HG03432 (cell line): ENCODE results near the gene MRPL20.
"Not testable (repeated sequence)": the region's sequence is repeated elsewhere in the genome, so short reads cannot be mapped to it uniquely, and the experiment has no call there.

Experiments
- ATAC-seq: cut with Tn5 transposase; IDR thresholded peaks from one replicate; pipeline ENCODE4 v1.9.1; 2021; ENCODE audit warnings: mild to moderate bottlenecking, moderate library complexity; ENCODE audit not compliant: unreplicated experiment

MRPL20 gene

DNA sequence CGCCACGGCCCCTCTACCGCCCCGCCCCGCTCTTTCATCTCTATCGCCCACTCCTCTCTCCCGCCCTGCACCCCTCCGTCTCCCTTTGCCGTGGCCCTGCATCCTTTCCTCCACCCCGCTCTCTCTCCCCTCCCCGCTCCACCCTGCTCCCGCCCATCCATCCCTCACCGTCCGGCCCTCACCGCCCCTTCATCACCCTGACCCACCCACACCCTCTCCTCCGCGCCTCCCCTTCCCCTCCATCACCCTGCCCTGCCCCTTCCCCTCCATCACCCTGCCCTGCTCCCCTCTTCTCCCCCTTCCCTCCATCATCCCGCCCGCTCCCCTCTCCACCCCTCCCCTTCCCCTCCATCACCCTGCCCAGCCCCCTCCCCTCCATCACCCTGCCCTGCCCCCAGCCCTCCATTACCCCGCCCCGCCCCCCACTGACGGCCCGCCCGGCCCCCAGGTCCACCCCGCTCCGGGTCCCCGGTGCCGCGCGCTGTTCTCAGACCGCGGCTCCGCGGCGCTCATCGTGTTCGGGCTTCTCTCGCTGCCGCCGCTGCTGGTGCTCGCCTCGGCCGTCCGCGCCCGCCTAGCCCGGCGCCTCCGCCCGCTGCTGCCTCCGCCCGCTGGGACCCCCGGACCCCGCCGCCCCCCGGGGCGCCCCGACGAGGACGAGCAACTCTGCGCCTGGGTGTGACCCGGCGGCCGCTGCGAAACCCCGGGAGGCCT lies 20.2 kb upstream of the MRPL20 start:
- ATAC-seq = no peak

DNA sequence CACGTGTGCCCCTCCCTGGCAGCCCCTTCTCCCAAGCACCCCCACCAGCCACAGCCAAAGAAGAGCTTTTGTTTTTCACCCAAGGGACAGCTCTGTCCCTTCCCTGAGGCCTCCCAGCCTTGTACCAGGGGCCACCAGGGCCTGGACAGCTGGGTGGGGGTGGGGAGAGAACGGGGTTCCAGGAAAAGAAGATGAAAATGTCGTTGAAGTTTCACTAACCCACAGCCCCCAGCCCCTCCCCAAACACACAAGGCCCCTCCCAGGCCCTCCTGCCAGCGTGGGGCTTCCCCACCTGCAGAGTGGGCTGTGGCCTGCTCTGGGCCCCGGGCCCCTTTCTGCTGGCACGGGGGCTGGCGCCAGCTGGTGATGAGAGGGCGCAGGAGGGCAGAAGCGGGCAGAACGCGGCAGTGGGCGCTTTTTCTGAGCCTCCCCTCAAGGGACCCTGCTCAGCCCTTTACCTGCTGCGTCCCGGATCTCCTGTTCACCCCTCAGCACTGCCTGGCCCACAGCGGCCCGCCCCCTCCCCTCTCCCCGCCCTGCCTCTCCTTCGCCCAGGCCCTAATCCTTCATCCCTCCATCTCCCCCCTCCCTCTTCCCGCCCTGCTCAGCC lies 19.5 kb upstream of the MRPL20 start:
- no peak for ATAC-seq

DNA sequence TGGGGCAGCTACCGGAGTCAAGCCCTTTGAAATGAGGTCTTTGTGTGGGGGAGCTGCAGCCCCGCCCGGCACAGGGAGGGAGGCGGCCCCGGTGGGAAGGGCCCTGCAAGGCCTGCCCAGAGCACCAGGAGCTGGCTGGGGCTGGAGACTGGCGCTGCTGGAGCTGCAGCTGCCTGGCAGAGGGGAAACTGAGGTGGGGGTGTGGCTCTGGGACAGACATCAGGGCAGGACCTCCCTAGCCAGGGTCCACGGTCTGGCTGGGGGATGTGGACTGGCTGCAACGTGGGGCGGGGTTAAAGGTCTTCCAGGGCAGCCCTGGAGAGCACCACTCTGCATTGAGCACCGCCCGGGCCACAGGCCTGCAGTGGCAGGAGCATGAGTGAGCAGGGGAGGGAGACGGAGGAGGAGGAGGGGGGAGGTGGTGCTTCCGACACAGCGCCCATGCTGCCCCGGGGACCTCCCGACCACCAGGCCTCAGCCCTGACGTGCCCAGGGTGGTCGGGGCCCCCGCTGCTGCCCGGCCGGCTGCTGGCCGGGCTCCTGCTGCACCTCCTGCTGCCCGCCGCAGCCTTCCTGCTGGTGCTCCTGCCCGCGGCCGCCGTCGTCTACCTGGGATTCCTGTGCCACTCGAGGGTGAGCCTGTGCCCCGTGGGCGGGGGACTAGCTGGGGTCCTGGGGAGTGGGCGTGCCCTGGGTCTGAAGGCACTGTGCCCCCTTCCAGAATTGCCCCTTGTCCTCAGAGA lies 18.8 kb upstream of the MRPL20 start:
- no peak for ATAC-seq

DNA sequence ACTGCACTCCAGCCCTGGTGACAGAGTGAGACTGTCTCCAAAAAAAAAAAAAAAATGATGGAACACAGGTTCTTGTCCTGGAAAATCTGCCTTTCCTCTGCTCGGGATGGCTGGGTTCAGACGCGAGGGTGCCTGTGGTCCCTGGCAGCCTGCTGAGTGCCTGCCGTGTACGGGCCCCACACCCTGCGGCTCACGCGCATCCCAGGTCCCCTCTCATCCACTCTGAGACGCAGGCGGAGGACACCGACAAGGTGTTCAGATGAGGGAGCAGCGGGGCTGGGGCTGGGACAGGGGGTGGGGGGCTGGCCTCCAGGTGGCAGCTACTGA lies 18.3 kb upstream of the MRPL20 start:
- no peak for ATAC-seq

DNA sequence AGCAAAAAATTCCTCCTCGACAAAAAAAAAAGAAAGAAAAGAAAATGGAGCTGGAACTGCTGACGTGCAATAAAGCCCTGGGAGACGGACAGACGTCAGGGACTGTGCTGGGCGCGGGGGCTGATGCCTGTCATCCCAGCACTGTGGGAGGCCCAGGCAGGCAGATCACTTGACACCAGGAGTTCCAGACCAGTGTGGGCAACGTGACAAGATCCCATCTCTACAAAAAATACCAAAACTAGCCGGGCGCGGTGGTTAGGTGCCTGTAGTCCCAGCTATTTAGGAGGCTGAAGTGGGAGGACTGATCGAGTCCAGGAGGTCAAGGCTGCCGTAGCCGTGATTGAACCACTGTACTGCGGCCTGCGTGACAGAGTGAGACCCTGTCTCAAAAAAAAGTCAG lies 17.6 kb upstream of the MRPL20 start:
- ATAC-seq = no peak

DNA sequence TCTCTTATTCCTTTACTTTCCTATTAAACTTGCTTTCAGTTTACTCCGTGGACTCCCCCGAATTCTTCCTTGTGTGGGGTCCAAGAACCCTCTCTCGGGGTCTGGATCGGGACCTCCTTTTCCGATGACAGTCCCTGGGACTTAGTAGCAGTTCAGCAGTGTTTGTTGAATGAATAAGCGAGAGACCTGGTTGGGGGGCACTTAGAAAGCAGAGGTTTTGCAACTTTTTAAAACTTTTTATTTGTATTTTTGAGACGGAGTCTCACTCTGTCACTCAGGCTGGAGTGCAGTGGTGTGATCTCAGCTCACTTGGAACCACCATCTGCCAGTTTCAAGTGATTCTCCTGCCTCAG lies 16.1 kb upstream of the MRPL20 start:
- ATAC-seq = no peak

DNA sequence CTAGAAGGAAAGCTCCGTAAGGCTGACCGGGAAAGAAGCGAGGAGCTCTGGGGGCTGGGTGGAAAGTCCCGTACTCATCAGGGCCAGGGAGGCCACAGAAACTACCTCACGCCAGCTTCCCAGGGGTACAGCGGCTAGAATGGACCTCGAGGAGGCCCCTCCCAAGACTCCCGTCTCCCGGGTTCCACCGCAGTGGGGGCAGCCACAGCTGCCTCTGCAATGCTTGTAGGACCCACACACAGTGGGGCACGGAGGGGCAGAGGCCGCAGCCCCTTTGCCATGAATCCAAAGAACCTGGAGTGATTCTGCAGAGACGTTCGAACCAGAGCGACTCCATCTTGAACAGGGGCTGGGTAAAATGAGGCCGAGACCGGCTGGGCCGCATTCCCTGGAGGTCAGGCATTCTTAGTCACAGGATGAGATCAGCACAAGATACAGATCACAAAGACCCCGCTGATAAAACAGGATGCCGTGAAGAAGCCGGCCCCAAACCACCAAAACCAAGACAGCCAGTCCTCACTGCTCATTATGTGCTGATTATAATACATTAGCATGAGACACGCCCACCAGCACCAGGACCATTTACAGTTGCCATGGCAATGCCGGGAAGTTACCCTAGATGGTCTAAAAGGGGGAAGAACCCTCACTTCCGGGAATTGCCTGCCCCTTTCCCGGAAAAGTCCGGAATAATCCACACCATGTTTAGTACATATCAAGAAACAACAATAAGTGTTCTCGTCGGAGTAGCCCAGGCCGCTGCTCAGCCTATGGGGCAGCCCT lies 15.6 kb upstream of the MRPL20 start:
- ATAC-seq = no peak

DNA sequence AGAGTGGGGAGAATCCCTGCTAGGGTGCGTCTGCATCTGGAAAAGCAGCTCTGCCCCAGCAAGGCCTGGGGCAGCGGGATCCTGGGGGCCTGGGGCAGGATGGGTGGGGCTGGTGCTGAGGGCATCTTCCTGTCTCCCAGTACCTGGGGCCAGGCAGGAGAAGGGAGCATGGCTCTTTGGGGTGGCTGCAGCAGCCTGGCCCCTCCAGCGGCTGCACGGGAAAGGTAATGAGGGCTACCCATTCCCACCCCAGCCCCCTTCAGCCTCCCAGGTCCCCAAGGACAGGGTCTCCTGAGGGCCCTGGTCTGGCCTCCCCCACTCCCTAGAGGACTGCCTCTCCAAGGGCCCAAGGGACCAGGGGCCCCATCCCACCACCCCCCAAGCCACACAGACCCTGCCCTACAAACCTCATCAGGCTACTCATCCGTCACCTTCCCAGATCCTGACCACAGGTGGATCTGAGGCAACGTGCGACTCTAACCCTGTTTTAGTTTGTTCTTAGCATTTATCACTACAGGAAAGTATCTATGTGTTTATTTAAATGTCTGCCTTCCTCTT lies 14.9 kb upstream of the MRPL20 start:
- no peak for ATAC-seq

DNA sequence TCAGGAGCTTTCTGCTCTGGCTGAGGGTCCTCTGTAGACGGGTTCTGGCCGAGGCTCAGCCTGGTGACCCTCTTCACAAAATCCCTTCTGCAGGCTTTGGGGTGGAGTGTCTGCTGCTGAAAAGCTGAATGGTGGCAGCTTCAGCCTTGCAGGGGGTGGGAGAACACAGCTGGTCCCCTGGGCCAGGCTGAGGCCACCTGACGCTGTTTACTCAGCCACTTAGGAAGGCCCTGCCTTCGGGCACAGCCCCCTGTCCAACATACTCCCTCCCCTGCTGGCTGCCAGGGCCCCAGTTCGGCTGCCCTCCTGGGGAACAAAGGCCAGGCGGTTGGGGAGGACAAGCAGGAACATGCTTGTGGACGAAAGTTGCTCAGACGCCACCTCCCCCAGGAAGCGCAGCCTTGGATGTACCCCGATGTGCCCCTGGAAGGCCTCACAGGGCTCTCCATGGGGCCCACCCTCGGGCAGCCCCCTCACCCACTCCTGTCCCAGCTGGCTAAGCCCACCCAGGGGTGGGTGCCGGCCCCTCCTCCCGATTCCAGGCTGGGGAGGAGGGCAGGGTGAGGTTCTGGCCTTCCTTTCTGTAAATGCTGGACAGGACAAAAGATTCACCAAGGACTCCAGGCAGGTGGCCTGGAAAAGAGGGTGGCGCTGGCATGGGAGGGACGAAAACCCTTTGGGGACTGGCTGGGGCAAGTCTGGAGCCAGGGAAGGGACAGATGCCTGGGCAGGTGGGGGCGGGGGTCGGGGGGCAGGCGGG lies 14.2 kb upstream of the MRPL20 start, which contains the start of gene ANKRD65:
Gene ANKRD65 (minus strand): TSS at position 130 of the 760 bp plus-strand sequence. CDS start 271 bp downstream, outside the sequence.
- ATAC-seq = no peak

DNA sequence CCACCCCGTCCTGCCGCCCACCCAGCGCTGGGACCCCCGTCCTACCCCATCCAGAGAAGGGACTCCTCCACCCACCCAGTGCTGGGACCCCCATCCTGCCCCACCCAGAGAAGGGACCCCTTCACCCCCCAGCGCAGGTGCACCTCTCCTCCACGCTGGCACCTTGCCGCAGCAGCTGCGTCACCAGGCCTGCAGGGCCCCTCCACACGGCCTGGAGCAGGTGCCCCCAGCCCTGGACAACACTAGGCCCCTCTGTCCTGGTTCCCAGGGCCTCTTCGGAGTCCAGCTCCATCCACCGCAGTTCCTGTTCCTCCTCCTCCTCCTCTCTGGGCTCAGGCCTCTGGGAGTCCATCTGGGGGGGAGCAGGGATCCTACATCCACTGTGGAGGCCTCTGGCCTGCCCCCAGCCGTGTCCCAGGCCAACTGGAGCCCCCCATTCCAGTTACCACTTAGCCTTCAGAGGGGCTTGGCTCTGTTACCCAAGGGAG lies 13.6 kb upstream of the MRPL20 start:
- no peak for ATAC-seq

DNA sequence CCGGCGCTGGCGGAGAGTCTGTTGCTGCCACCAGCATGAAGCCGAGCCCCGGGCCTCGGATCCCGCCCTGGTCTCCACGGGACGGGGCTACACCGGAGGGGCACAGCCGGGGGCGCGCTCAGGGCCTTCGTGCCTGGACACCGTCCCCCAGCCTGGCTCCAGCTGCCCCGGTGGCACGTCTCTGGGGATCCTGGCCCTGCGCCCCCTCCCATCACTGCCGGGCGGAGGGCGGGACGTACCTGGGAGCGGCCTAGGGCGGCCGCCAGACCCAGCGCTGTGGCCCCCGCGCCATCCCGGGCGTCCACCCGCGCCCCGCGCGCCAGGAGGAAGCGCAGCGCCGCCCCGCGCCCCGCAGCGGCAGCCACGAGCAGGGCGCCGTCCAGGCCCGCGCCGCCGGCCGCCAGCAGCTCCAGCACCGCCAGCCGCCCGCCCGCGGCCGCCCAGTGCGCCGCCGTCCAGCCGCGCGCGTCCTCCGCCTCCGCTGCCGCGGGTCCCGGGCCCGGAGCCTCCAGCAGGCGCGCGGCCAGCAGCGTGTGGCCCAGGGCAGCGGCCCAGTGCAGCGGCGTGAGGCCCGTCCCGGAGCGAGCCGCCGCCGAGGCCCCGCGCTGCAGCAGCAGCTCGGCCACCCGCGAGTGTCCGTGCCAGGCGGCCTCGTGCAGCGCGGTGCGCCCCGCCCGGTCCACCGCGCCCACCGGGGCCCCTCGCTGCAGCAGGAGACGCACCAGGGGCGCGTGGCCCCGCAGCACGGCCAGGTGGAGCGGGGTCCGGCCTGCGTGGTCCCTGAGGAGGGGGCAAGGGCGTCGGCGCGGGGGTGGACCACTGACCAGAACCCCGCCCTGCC lies 12.9 kb upstream of the MRPL20 start:
- no peak for ATAC-seq

DNA sequence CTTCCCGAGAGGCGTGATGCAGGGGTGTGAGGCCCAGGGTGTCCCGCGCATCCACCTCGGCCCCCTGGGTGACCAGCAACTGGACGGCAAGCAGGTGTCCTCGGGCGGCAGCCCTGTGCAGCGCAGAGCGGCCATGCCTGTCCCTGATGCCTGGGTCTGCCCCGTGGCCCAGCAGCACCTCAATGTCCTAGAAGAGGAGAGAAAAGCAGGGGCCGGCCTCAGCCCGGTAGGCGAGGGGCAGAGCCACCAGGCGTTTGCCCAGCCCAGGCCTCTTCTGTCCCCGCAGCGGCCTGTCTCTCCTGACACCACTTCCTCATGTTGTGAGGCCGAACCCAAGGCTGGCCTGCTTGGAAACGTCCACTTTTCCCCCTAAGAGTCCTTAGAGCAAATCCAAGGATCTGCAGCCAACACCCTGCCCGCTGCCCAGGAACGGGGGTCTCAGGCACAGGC lies 12.3 kb upstream of the MRPL20 start:
- ATAC-seq = no peak

DNA sequence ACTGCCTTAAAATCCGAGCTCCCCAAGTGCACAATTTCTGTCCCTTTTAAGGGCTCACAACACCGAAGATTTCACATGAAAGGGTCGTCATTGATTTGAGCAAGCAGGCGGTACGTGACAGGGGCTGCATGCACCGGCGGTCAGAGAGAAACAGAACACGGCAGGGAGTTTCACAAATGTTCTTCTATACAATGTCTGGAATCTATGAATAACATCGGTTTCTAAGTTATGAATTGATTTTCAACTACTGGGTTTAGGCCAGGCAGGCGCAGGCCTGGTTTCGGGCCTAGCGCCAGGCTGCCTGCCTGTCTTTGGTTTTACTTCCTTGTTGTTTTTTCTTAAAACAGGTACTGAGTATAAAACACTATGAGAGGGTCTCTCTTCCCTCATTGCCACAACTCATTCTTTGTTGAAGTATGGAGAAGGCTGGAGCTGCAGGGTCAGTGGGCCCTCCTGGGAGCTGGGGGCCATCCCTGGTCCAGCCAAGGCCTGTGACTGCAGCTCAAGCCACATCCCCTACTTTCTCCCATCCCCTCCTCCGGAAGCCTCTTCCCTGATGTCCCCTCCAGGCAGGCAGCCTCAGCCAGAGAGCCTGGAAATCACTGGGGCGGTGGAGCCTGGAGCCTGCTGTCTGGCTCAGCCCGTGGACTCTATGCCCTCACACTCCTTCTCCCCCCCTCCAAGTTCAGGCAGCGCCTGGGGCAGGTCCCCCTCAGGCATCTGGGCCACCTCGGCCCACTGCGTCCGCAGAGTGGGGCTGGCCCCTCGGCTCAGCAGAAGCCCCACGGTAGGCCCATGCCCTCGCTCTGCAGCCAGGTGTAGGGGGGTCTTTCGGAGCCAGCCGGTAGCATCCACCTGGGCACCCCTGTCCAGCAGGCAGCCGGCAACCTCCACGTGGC lies 11.6 kb upstream of the MRPL20 start:
- no peak for ATAC-seq

DNA sequence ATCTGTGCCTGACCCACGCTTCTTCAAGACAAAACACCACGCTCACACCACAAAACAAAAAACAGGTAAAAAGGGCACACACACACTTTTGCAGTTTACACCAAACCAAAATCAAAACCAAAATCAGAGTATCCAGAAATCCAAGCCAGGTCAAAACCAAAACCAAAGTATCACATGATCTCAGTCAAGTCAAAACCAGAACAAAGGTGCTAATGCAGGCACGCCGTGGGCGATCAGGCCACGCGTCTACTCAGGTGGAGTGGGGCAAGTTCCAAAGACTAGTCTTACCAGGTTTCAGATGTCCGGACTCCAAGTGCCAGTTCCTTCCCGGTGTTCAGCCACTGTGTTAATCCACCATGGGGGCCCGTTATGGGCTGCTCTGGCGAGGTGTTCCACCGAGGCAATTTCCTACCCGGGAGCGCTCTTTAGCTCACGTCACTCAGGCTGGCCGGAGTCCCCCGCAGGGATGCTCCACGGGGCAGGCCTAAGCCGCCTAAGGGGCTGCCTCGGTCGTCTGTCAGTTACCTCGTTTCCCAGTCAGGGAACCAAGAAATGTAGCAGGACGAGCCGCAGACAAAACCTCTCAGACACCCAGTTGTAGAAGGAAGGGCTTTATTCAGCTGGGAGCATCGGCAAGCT lies 10.9 kb upstream of the MRPL20 start:
- not testable (repeated sequence) for ATAC-seq

DNA sequence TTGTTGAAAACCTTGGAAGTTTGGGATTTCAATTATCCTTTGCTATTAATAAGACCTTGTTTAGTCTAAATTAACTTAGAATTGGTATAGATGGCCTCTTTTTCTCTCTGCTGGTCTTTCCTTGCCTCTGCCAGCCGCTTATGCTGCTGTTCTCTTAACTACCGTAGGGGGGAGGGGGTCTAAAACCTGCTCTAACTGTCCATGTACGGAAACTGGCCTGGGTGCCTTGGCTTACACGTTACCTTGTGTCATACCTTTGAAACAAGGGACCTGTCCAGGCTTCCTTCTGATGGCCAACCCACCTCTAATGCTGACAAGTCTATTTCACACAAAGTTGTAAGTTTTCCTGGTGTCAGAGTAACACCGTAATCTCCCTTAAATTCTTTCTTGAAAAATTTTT lies 10.3 kb upstream of the MRPL20 start:
- ATAC-seq = not testable (repeated sequence)

DNA sequence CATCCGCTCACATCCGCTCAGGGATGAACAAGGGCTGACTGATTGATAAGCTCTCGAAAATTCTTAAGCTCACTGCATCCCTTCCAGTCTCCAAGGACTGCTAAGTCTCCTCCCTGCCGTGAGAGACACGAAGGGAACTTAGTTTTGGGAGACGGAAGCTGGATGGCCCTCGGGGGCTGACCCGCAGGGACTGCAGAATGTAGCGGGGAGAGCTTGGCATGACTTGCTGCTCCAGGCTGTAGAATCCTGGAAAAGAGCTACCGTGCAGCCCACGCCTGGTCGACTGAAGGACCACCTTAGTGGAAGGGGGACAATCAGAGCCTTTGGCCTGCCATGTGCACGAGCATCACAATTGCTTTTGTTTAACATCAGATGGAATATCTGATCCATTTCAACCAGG lies 8.7 kb upstream of the MRPL20 start:
- ATAC-seq = no peak

DNA sequence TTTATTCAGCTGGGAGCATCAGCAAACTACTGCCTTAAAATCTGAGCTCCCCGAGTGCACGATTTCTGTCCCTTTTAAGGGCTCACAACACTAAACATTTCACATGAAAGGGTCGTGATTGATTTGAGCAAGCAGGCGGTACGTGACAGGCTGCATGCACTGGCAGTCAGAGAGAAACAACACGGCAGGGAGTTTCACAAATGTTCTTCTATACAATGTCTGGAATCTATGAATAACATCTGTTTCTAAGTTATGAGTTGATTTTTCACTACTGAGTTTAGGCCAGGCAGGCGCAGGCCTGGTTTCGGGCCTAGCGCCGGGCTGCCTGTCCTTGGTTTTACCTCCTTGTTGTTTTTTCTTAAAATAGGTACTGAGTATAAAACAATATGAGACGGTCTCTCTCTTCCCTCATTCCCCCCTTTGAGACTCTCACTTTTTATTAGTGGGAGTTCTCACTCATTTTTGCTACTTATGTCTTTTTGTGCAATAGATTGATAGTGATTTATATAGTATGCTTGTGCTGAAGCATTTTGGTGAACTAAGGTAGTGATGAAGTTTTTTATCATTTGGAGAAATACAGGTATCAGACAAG lies 5.3 kb upstream of the MRPL20 start:
- ATAC-seq = not testable (repeated sequence)
